A549 (cell line): Measurements from ENCODE around the gene PIP5KL1. TPM values are rescaled to one million over a fixed set of nuclear protein-coding genes. Genes with fewer than 3 reads are reported as not detected.

ENCODE experiments used
- ATAC-seq, 2 experiments: fragments of 200-7000 bp in 1 of 2; fragments of >200 bp in 1 of 2; cut with Nextera tagmentation in 1 of 2; cut with Tn5 transposase in 1 of 2; 3 replicates each; pipeline versions ENCODE4 v1.8.0 to v1.9.1; 2018 to 2020; ENCODE audit warnings: mild to moderate bottlenecking in 1 of 2, moderate library complexity in 1 of 2
- CTCF ChIA-PET: fragments of 300-600 bp; sonication (Branson Sonifier 250); formaldehyde crosslinking; extraction: SDS; loops from one replicate; lab custom pipeline; 2021; ENCODE audit warnings: antibody characterized with exemption, inconsistent platforms; lab: Yijun Ruan, JAX
- POLR2A ChIA-PET: fragments of 350-600 bp; formaldehyde crosslinking; extraction: SDS; loops from one replicate; lab custom pipeline; 2021; ENCODE audit warnings: antibody characterized with exemption, inconsistent platforms; lab: Yijun Ruan, JAX
- DNase-seq, 2 experiments: peaks; one replicate each; pipeline versions ENCODE4 v3.0.0 to v3.0.0-alpha.2; 2011 to 2016; ENCODE audit warnings: low read depth in 1 of 2, low spot score in 1 of 2
- FAIRE-seq: peaks from 2 replicates; lab custom pipeline; 2011; peaks lifted over from hg19 to GRCh38; lab: Jason Lieb, UNC
- H3K27ac ChIP-seq, 2 experiments: fragments of >200 bp; sonication (Bioruptor Twin); formaldehyde crosslinking; 3 replicates each; pipeline ENCODE4 v1.5.1; 2016 to 2017
- H3K4me1 ChIP-seq: fragments of >200 bp; sonication (Bioruptor Twin); formaldehyde crosslinking; 3 replicates; pipeline ENCODE4 v1.6.1; 2016
- H3K4me2 ChIP-seq: fragments of >200 bp; sonication (Bioruptor Twin); formaldehyde crosslinking; 3 replicates; pipeline ENCODE4 v1.6.1; 2016
- H3K4me3 ChIP-seq: fragments of >200 bp; sonication (Bioruptor Twin); formaldehyde crosslinking; 3 replicates; pipeline ENCODE4 v1.5.1; 2016
- H3K9me3 ChIP-seq: fragments of >200 bp; sonication (Bioruptor Twin); formaldehyde crosslinking; 3 replicates; pipeline ENCODE4 v1.6.1; 2016
- CEBPB ChIP-seq, 2 experiments: fragments of >200 bp in 1 of 2; sonication (Bioruptor Twin) in 1 of 2; formaldehyde crosslinking in 1 of 2; IDR thresholded peaks; 2 replicates each; pipeline ENCODE4 v1.6.1; 2012 to 2016
- CHD4 ChIP-seq: fragments of 200-600 bp; sonication (generic); IDR thresholded peaks from 2 replicates; pipeline ENCODE4 v1.6.1; 2016; ENCODE audit warnings: antibody characterized with exemption, mild to moderate bottlenecking, borderline replicate concordance
- FOXS1 ChIP-seq: fragments of 250-450 bp; sonication (Bioruptor Pico); IDR thresholded peaks from 2 replicates; pipeline ENCODE4 v1.5.0; 2020; ENCODE audit warnings: mild to moderate bottlenecking, moderate library complexity
- GATA3 ChIP-seq: IDR thresholded peaks from 2 replicates; pipeline ENCODE4 v1.6.1; 2012; ENCODE audit warnings: borderline replicate concordance
- HOXA7 ChIP-seq: fragments of 250-450 bp; sonication (Bioruptor Pico); IDR thresholded peaks from 2 replicates; pipeline ENCODE4 v1.5.0; 2020; ENCODE audit warnings: mild to moderate bottlenecking, moderate library complexity
- KDM1A ChIP-seq: fragments of 200-600 bp; sonication (generic); IDR thresholded peaks from 2 replicates; pipeline ENCODE4 v1.6.1; 2016; ENCODE audit warnings: low read depth, mild to moderate bottlenecking
- KDM5A ChIP-seq: fragments of 200-600 bp; sonication (generic); IDR thresholded peaks from 2 replicates; pipeline ENCODE4 v1.6.1; 2016; ENCODE audit warnings: antibody characterized with exemption, mild to moderate bottlenecking
- MAFK ChIP-seq: fragments of 450-650 bp; IDR thresholded peaks from 2 replicates; pipeline ENCODE4 v1.6.1; 2014; ENCODE audit not compliant: partially characterized antibody
- MYC ChIP-seq: IDR thresholded peaks from 2 replicates; pipeline ENCODE4 v1.6.1; 2012; ENCODE audit warnings: mild to moderate bottlenecking, inconsistent platforms, low read length, improper control_type of control experiment, borderline replicate concordance
- NFE2L2 ChIP-seq: fragments of 150-350 bp; conservative IDR thresholded peaks from 2 replicates; pipeline ENCODE4 v1.6.1; 2014; ENCODE audit warnings: low read length
- NPAS2 ChIP-seq: fragments of 250-450 bp; sonication (Bioruptor Pico); IDR thresholded peaks from 2 replicates; pipeline ENCODE4 v1.8.0; 2022; ENCODE audit warnings: mild to moderate bottlenecking, moderate library complexity, borderline replicate concordance
- PHF8 ChIP-seq: fragments of 200-600 bp; sonication (generic); IDR thresholded peaks from 2 replicates; pipeline ENCODE4 v1.6.1; 2016; ENCODE audit warnings: low read depth, mild to moderate bottlenecking, antibody characterized with exemption, moderate library complexity, borderline replicate concordance
- POLR2A ChIP-seq: IDR thresholded peaks from 2 replicates; pipeline ENCODE4 v1.6.1; 2012; ENCODE audit warnings: mild to moderate bottlenecking, low read length
- REST ChIP-seq: fragments of 200-600 bp; sonication (generic); IDR thresholded peaks from 2 replicates; pipeline ENCODE4 v1.6.1; 2016; ENCODE audit warnings: antibody characterized with exemption, mild to moderate bottlenecking, moderate library complexity
- RFX5 ChIP-seq: fragments of 450-650 bp; IDR thresholded peaks from 2 replicates; pipeline ENCODE4 v1.7.1; 2014; ENCODE audit warnings: antibody characterized with exemption, mild to moderate bottlenecking, moderate library complexity
- SMC3 ChIP-seq: fragments of >200 bp; sonication (Bioruptor Twin); formaldehyde crosslinking; IDR thresholded peaks from 3 replicates; pipeline ENCODE4 v1.6.1; 2018; ENCODE audit warnings: inconsistent platforms
- SREBF2 ChIP-seq: fragments of 450-650 bp; IDR thresholded peaks from 2 replicates; pipeline ENCODE4 v1.6.1; 2014; ENCODE audit warnings: mild to moderate bottlenecking, moderate library complexity
- TFCP2L1 ChIP-seq: fragments of 250-450 bp; sonication (Bioruptor Pico); IDR thresholded peaks from 2 replicates; pipeline ENCODE4 v1.5.0; 2021; ENCODE audit warnings: mild to moderate bottlenecking
- WGBS: methylation state at CpG from one replicate; pipeline ENCODE4 v1.1.6; 2017; ENCODE audit errors: missing lambda C conversion rate; 5-methylcytosine and 5-hydroxymethylcytosine counted together
- polyA plus RNA-seq, 4 experiments: library from polyadenylated mRNA; depleted of rRNA in 3 of 4; stranded (reverse); fragments of >200 nt; fragmentation: RNase III in 1 of 4; extraction: RNeasy Plus Mini Kit Qiagen cat#74134 plus additional on column Dnase treatment in 1 of 4; gene quantifications; 2 replicates in 3 of 4; 3 replicates in 1 of 4; pipeline ENCODE4 v1.2.3, GENCODE V29; 2011 to 2017
- TF ChIP-seq, protein P1 (sequence below): fragments of >200 bp; sonication (Bioruptor Twin); formaldehyde crosslinking; IDR thresholded peaks from 2 replicates; pipeline ENCODE4 v1.6.1; 2016
- TF ChIP-seq, protein P2 (sequence below): fragments of 250-450 bp; sonication (Bioruptor Pico); IDR thresholded peaks from 2 replicates; pipeline ENCODE4 v1.5.0; 2021; ENCODE audit warnings: mild to moderate bottlenecking, moderate library complexity, borderline replicate concordance

PIP5KL1 gene
- polyA plus RNA-seq, 2 of the 4 experiments (the other 2 are of a cell fraction) = 2.4 to 2.5 TPM

DNA sequence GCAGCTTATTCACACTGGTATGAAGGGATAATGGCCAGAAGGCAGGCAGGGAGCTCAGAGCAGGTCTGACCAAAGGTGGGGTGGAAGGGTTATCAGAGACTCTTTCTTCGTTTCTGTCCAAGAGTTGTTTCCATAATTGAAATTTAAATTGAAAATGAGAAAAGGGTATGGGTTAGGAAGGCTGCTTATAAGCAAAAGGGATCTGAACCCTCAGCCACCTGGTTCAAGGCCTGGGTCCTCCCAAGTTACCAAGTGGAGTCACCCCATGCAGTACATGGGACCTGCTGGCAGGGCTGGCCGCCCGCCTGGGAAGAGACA is 32.4 kb upstream of the PIP5KL1 start:
- WGBS = 84% methylated on average over 3 of the region's 3 CpGs
- DNase-seq (no peak), ATAC-seq (no peak), FAIRE-seq (no peak)
- TF ChIP-seq TFCP2L1 (CRISPR knock-in tag) = no peak
- no peak for TF ChIP-seq PHF8
- no peak for TF ChIP-seq NPAS2 (CRISPR knock-in tag)
- TF ChIP-seq NFE2L2 = no peak
- TF ChIP-seq CEBPB (IDR thresholded peaks at IDR 0.05) = no peak
- TF ChIP-seq, protein P1, sequence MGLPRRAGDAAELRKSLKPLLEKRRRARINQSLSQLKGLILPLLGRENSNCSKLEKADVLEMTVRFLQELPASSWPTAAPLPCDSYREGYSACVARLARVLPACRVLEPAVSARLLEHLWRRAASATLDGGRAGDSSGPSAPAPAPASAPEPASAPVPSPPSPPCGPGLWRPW = no peak
- no peak for TF ChIP-seq CHD4
- no peak for TF ChIP-seq GATA3
- TF ChIP-seq FOXS1 = no peak
- TF ChIP-seq HOXA7 (CRISPR knock-in tag) = no peak
- TF ChIP-seq REST = no peak
- TF ChIP-seq SREBF2 = no peak
- no peak for TF ChIP-seq SMC3
- TF ChIP-seq MAFK = no peak
- Histone ChIP-seq H3K4me1 (peaks cover 73% of the 10 kb centered on the region), H3K4me3 (no peak overlapping the region), H3K4me2 (peak overlapping the region; percentile 98), H3K27ac (peak overlapping the region; percentile 89 to 98), H3K9me3 (no peaks in the 10 kb centered on the region)
- ChIA-PET POLR2A (interaction anchor here (1.1 kb wide), 1 partner anchor 43 kb away, joined by 4 read pairs; no protein-coding TSS in a partner anchor), CTCF (interaction anchor here (0.6 to 35.7 kb wide), 8 partner anchors 7 to 228 kb away, joined by 3 to 827 read pairs (median 4); partner anchors contain the start of genes DPM2 and TOR2A)

- DNase-seq (no peak), ATAC-seq (no peak), FAIRE-seq (no peak)
- no peak overlapping the region for H3K4me2 ChIP-seq
- 44% methylated on average over 2 of the region's 3 CpGs for WGBS
- TF ChIP-seq KDM5A = no peak
- no peak for TF ChIP-seq MYC
- TF ChIP-seq, protein P2, sequence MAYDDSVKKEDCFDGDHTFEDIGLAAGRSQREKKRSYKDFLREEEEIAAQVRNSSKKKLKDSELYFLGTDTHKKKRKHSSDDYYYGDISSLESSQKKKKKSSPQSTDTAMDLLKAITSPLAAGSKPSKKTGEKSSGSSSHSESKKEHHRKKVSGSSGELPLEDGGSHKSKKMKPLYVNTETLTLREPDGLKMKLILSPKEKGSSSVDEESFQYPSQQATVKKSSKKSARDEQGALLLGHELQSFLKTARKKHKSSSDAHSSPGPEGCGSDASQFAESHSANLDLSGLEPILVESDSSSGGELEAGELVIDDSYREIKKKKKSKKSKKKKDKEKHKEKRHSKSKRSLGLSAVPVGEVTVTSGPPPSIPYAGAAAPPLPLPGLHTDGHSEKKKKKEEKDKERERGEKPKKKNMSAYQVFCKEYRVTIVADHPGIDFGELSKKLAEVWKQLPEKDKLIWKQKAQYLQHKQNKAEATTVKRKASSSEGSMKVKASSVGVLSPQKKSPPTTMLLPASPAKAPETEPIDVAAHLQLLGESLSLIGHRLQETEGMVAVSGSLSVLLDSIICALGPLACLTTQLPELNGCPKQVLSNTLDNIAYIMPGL (CRISPR knock-in tag) = no peak
- TF ChIP-seq RFX5 = no peak
- TF ChIP-seq KDM1A = no peak
- no peak for TF ChIP-seq REST
- TF ChIP-seq POLR2A = no peak
- ChIA-PET POLR2A (interaction anchor here (1.1 kb wide), 1 partner anchor 44 kb away, joined by 4 read pairs; no protein-coding TSS in a partner anchor), CTCF (interaction anchor here (0.9 to 35.7 kb wide), 5 partner anchors 14 to 228 kb away, joined by 3 to 827 read pairs (median 9); partner anchors contain the start of genes DPM2 and TOR2A)
- H3K27ac ChIP-seq = peak overlapping the region; percentile 89 to 98
- no peaks in the 10 kb centered on the region for H3K9me3 ChIP-seq
- H3K4me1 ChIP-seq = peaks cover 66% of the 10 kb centered on the region
- no peak overlapping the region for H3K4me3 ChIP-seq
Measured at GRCh38 chr9:127962278-127962677, 31.7 kb upstream of the PIP5KL1 start.
